G401 (cell line): ENCODE data around the gene APOL3. TPM values are rescaled to one million over a fixed set of nuclear protein-coding genes. Genes with fewer than 3 reads are reported as not detected.
"Not testable (repeated sequence)": the region's sequence is repeated elsewhere in the genome, so short reads cannot be mapped to it uniquely, and the experiment has no call there.

Experiments
- DNase-seq: peaks from one replicate; pipeline ENCODE4 v3.0.0-alpha.2; 2015; ENCODE audit warnings: low spot score
- in situ Hi-C: cut with HindIII; loops from 2 replicates; pipeline ENCODE4 v1.10.0; 2016; ENCODE audit warnings: low sequenced_read_pairs, mixed read lengths
- total RNA-seq: library from RNA; depleted of rRNA; stranded (reverse); fragments of >200 nt; shearing (Covaris generic); gene quantifications from 2 replicates; pipeline ENCODE4 v1.2.3, GENCODE V29; 2014

The APOL3 gene
- total RNA-seq, 1 experiment from 2014 or later: not detected

- in situ Hi-C loops: no loop called here
- peak; percentile 82 for DNase-seq
These were observed 34.4 kb upstream of the APOL3 start for GRCh38 chr22:36194971-36195370.

- no peak for DNase-seq
- in situ Hi-C loops: no loop called here
These were observed 33.8 kb upstream of the APOL3 start for GRCh38 chr22:36194385-36194784.

- in situ Hi-C loops: no loop called here
- no peak for DNase-seq
These were observed 33.0 kb upstream of the APOL3 start for GRCh38 chr22:36193577-36193976.

GRCh38 chr22:36193171-36193570 lies 32.6 kb upstream of the APOL3 start:
- in situ Hi-C loops: no loop called here
- DNase-seq: no peak

- in situ Hi-C loops: no loop called here
- DNase-seq: no peak
These were observed 32.0 kb upstream of the APOL3 start for GRCh38 chr22:36192542-36192941.

GRCh38 chr22:36191106-36191836 lies 30.7 kb upstream of the APOL3 start:
- in situ Hi-C loops: no loop called here
- DNase-seq: no peak

- in situ Hi-C loops, DNase-seq: not testable (repeated sequence)
These were observed 27.3 kb upstream of the APOL3 start for GRCh38 chr22:36187862-36188261.

- in situ Hi-C loops: no loop called here
- no peak for DNase-seq
These were observed 25.5 kb upstream of the APOL3 start for GRCh38 chr22:36185828-36186624.

GRCh38 chr22:36184433-36185025 lies 24.0 kb upstream of the APOL3 start:
- in situ Hi-C loops: no loop called here
- DNase-seq: peak; percentile 45

GRCh38 chr22:36183446-36183845 lies 22.9 kb upstream of the APOL3 start:
- no peak for DNase-seq
- in situ Hi-C loops: no loop called here

- DNase-seq: no peak
- in situ Hi-C loops: no loop called here
These were observed 22.3 kb upstream of the APOL3 start for GRCh38 chr22:36182857-36183256.

GRCh38 chr22:36182056-36182455 lies 21.5 kb upstream of the APOL3 start:
- DNase-seq: no peak
- in situ Hi-C loops: no loop called here

- DNase-seq: no peak
- in situ Hi-C loops: no loop called here
These were observed 20.4 kb upstream of the APOL3 start for GRCh38 chr22:36180928-36181327.

GRCh38 chr22:36180038-36180880 lies 19.7 kb upstream of the APOL3 start:
- in situ Hi-C loops: no loop called here
- peak; percentile 28 for DNase-seq

- DNase-seq: no peak
- in situ Hi-C loops: no loop called here
These were observed 16.6 kb upstream of the APOL3 start for GRCh38 chr22:36177160-36177559.

GRCh38 chr22:36175892-36176291 lies 15.3 kb upstream of the APOL3 start:
- no peak for DNase-seq
- in situ Hi-C loops: no loop called here

GRCh38 chr22:36171941-36172340 lies 11.4 kb upstream of the APOL3 start:
- DNase-seq: no peak
- in situ Hi-C loops: no loop called here

- in situ Hi-C loops: no loop called here
- no peak for DNase-seq
These were observed 6.1 kb upstream of the APOL3 start for GRCh38 chr22:36166518-36167220.

GRCh38 chr22:36166086-36166485 lies 5.5 kb upstream of the APOL3 start:
- in situ Hi-C loops: no loop called here
- DNase-seq: no peak
